Loucy (cell line): ENCODE results near the gene PIGT.

ENCODE experiments used
- H2AFZ ChIP-seq: fragments of 200-600 bp; sonication (generic); 2 replicates; pipeline ENCODE4 v1.6.0; 2016; ENCODE audit warnings: antibody characterized with exemption, mild to moderate bottlenecking, low read length, moderate library complexity
- H3F3A ChIP-seq: fragments of 200-600 bp; 2 replicates; pipeline ENCODE4 v1.6.0; 2016; ENCODE audit warnings: antibody characterized with exemption, low read depth, mild to moderate bottlenecking
- H3K27me3 ChIP-seq: fragments of 200-600 bp; sonication (generic); 2 replicates; pipeline ENCODE4 v1.6.1; 2014; ENCODE audit warnings: low read length, mild to moderate bottlenecking; ENCODE audit not compliant: insufficient read depth, poor library complexity, severe bottlenecking
- H3K36me3 ChIP-seq: fragments of 200-600 bp; sonication (generic); 2 replicates; pipeline ENCODE4 v1.6.1; 2016; ENCODE audit warnings: low read length; ENCODE audit not compliant: insufficient read depth
- H3K4me1 ChIP-seq: fragments of 200-600 bp; sonication (generic); 2 replicates; pipeline ENCODE4 v1.5.1; 2014; ENCODE audit warnings: low read length, mild to moderate bottlenecking; ENCODE audit not compliant: insufficient read depth, poor library complexity, severe bottlenecking
- H3K4me2 ChIP-seq: fragments of 200-600 bp; sonication (generic); 2 replicates; pipeline ENCODE4 v1.6.0; 2014; ENCODE audit warnings: antibody characterized with exemption, low read length, low read depth, mild to moderate bottlenecking; ENCODE audit not compliant: poor library complexity, severe bottlenecking
- H3K4me3 ChIP-seq: fragments of 200-600 bp; sonication (generic); 2 replicates; pipeline ENCODE4 v1.5.1; 2014; ENCODE audit warnings: low read length, mild to moderate bottlenecking, mixed read lengths; ENCODE audit not compliant: poor library complexity, severe bottlenecking
- H3K79me2 ChIP-seq: fragments of 200-600 bp; sonication (generic); 2 replicates; pipeline ENCODE4 v1.6.1; 2014; ENCODE audit warnings: low read length; ENCODE audit not compliant: insufficient read depth
- H3K9ac ChIP-seq: fragments of 200-600 bp; sonication (generic); 2 replicates; pipeline ENCODE4 v1.6.0; 2014; ENCODE audit warnings: mild to moderate bottlenecking, low read depth, low read length, moderate library complexity; ENCODE audit not compliant: poor library complexity, severe bottlenecking
- H3K9me2 ChIP-seq: fragments of 200-600 bp; sonication (generic); replicated peaks from 2 replicates; pipeline ENCODE4 v1.6.1; 2016; ENCODE audit warnings: low read depth, low read length, mixed read lengths
- H3K9me3 ChIP-seq: fragments of 200-600 bp; sonication (generic); 2 replicates; pipeline ENCODE4 v1.6.1; 2014; ENCODE audit warnings: mild to moderate bottlenecking, antibody characterized with exemption, low read length, low read depth; ENCODE audit not compliant: insufficient read depth
- H4K20me1 ChIP-seq: fragments of 200-600 bp; sonication (generic); 2 replicates; pipeline ENCODE4 v1.6.0; 2014; ENCODE audit warnings: antibody characterized with exemption, low read length, mild to moderate bottlenecking; ENCODE audit not compliant: insufficient read depth, poor library complexity, severe bottlenecking
- EZH2phosphoT487 ChIP-seq: fragments of 200-600 bp; IDR thresholded peaks from 2 replicates; pipeline ENCODE4 v1.6.1; 2018; ENCODE audit warnings: antibody characterized with exemption, mild to moderate bottlenecking, moderate library complexity, borderline replicate concordance
- TF ChIP-seq, protein P1 (sequence below): fragments of 200-600 bp; sonication (generic); conservative IDR thresholded peaks from 2 replicates; pipeline ENCODE4 v1.5.1; 2014; ENCODE audit warnings: mild to moderate bottlenecking, antibody characterized with exemption, low read length

The PIGT gene

DNA sequence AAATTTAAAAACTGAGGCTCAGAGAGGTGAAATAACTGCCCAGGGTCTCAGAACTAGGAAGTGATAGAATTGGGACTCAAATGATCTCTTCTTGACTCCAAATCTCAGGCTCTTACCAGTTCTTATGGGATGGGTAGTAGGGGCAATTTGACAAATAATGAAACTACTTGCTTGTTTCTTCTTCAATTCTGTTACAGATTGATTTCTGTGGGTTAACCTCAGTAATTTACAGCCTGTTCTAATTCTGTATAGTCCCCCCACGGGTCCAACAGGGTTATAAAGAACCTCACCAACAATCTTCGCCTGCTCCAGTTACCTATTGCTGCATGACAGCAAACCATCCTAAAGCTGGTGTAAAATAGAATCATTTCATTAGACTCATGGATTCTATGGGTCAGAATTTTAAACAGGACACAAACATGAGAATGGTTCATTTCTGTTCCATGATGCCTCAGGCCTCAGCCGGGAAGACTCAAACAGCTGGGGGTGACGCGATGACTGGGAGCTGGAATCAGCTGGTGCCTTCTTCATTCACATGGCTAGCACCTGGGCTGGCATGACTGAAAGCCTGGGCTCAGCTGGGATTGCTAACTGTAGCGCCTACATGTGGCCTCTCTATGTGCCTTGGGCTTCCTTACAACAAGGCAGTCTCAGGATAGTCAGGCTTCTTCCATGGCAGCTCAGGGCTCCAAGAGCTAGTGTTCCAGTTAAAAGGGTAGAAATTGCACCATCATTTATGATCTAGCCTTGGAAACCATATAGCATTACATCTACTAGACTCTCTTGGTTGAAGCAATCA, 47.0 kb downstream of the PIGT start:
- H3K4me2 ChIP-seq, result no peak overlapping the region
- no peaks in the 10 kb centered on the region for H3K9me2 ChIP-seq
- H3K4me3 ChIP-seq, result no peak overlapping the region
- H3K79me2 ChIP-seq, result no peaks in the 10 kb centered on the region
- H3K9me3 ChIP-seq, result no peaks in the 10 kb centered on the region
- H3F3A ChIP-seq, result no peaks in the 10 kb centered on the region
- H3K4me1 ChIP-seq, result no peaks in the 10 kb centered on the region
- H2AFZ ChIP-seq, result no peak overlapping the region
- no peaks in the 10 kb centered on the region for H3K36me3 ChIP-seq
- H4K20me1 ChIP-seq, result no peaks in the 10 kb centered on the region
- H3K27me3 ChIP-seq, result no peaks in the 10 kb centered on the region
- no peak for TF ChIP-seq EZH2phosphoT487
- TF ChIP-seq, protein P1, sequence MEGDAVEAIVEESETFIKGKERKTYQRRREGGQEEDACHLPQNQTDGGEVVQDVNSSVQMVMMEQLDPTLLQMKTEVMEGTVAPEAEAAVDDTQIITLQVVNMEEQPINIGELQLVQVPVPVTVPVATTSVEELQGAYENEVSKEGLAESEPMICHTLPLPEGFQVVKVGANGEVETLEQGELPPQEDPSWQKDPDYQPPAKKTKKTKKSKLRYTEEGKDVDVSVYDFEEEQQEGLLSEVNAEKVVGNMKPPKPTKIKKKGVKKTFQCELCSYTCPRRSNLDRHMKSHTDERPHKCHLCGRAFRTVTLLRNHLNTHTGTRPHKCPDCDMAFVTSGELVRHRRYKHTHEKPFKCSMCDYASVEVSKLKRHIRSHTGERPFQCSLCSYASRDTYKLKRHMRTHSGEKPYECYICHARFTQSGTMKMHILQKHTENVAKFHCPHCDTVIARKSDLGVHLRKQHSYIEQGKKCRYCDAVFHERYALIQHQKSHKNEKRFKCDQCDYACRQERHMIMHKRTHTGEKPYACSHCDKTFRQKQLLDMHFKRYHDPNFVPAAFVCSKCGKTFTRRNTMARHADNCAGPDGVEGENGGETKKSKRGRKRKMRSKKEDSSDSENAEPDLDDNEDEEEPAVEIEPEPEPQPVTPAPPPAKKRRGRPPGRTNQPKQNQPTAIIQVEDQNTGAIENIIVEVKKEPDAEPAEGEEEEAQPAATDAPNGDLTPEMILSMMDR, result no peak
- H3K9ac ChIP-seq, result no peak overlapping the region

DNA sequence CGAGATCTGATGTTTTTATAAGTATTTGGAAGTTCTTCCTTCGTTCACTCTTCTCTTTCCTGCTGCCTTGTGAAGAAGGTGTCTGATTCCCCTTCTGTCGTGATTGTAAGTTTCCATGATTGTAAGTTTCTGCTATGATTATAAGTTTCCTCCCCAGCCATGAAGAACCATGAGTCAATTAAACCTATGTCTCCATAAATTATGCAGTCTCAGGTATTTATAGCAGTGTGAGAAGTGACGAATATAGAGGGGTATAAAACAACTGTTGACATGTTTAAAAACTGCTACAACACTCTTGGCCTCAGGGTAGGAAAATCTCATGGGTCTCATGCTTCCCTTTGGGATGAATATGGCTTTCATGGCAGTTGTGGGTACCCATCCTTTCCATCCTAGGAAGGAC, 47.8 kb downstream of the PIGT start:
- H2AFZ ChIP-seq, result no peak overlapping the region
- no peak overlapping the region for H3K9ac ChIP-seq
- H3K4me2 ChIP-seq, result no peak overlapping the region
- TF ChIP-seq, protein P1, result no peak
- no peak for TF ChIP-seq EZH2phosphoT487
- H3K4me3 ChIP-seq, result no peak overlapping the region
- H3K79me2 ChIP-seq, result no peaks in the 10 kb centered on the region
- no peaks in the 10 kb centered on the region for H3K9me3 ChIP-seq
- no peaks in the 10 kb centered on the region for H3K4me1 ChIP-seq
- H4K20me1 ChIP-seq, result no peaks in the 10 kb centered on the region
- H3F3A ChIP-seq, result no peaks in the 10 kb centered on the region
- H3K27me3 ChIP-seq, result no peaks in the 10 kb centered on the region
- no peaks in the 10 kb centered on the region for H3K9me2 ChIP-seq
- no peaks in the 10 kb centered on the region for H3K36me3 ChIP-seq

DNA sequence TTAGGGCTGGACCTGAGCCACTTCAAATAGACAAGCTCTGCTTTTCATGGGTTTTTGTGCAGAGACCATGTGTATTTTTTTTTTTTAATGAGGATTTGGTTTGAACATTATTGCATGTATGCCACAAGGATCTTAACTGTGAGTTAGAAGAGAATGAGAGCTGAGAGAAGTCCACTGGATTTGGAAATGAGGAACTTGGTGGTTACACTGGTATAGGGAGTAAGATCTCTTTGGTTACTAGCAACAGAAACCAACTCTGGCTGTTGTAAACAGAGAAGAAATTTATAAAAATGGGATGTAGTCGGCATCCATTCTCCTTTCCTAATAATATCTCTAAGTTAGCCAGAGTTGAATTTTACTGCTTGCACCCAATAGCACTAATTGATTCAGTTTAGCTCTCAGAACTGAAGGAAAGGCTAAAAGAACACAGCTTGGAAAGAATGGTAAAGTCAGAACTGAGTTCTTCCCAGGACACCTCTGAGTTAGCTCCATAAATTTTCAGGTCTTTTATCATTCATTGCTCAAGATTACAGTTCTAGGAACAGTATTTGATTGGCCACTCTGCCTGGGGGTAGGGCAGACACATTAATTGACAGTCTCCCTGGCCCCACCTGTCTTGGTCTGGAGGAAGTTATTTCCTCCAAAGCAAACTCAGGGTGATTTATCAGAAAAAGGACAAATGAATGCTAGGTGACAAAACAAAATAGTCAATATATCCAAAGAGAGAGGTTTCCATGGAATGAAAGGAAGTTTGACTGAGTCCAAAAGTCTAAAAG, 49.7 kb downstream of the PIGT start:
- H4K20me1 ChIP-seq, result no peaks in the 10 kb centered on the region
- no peak overlapping the region for H3K4me3 ChIP-seq
- TF ChIP-seq, protein P1, result no peak
- TF ChIP-seq EZH2phosphoT487, result no peak
- no peaks in the 10 kb centered on the region for H3K36me3 ChIP-seq
- H3K4me1 ChIP-seq, result no peaks in the 10 kb centered on the region
- no peaks in the 10 kb centered on the region for H3K79me2 ChIP-seq
- H3K27me3 ChIP-seq, result no peaks in the 10 kb centered on the region
- H3F3A ChIP-seq, result no peaks in the 10 kb centered on the region
- no peaks in the 10 kb centered on the region for H3K9me2 ChIP-seq
- H3K9me3 ChIP-seq, result no peaks in the 10 kb centered on the region
- H3K9ac ChIP-seq, result no peak overlapping the region
- H3K4me2 ChIP-seq, result no peak overlapping the region
- H2AFZ ChIP-seq, result no peak overlapping the region
